Caco-2 (cell line): Measurements from ENCODE around the gene RFX2. TPM values are rescaled to one million over a fixed set of nuclear protein-coding genes. Genes with fewer than 3 reads are reported as not detected.
A peak's percentile ranks its signal among the peaks of the same experiment; 100 is the strongest.

Experiments
- BruUV-seq: library from RNA; stranded (reverse); fragments of 400-500 nt; replicated peaks from 2 replicates; lab custom pipeline; 2021; lab: Mats Ljungman, UMichigan
- CTCF ChIA-PET: fragments of 300-600 bp; sonication (Branson Sonifier 250); formaldehyde crosslinking; loops from one replicate; lab custom pipeline; 2022; ENCODE audit warnings: antibody characterized with exemption; lab: Charles Lee
- POLR2A ChIA-PET: fragments of 300-600 bp; sonication (Branson Sonifier 250); formaldehyde crosslinking; loops from one replicate; lab custom pipeline; 2022; ENCODE audit warnings: antibody characterized with exemption; lab: Charles Lee
- DNase-seq, 2 experiments: peaks; one replicate each; pipeline versions ENCODE4 v3.0.0 to v3.0.0-alpha.2; 2020 to 2022
- H3K27me3 ChIP-seq: replicated peaks from 2 replicates; pipeline ENCODE4 v1.6.0; 2011; ENCODE audit warnings: low read length; ENCODE audit not compliant: control insufficient read depth, insufficient read depth
- H3K36me3 ChIP-seq: 2 replicates; pipeline ENCODE4 v1.5.1; 2011; ENCODE audit warnings: low read length; ENCODE audit not compliant: control insufficient read depth, insufficient read depth
- H3K4me1 ChIP-seq: fragments of 250-450 bp; sonication (Bioruptor Pico); 2 replicates; pipeline ENCODE4 v1.5.1; 2020; ENCODE audit warnings: mild to moderate bottlenecking
- H3K4me3 ChIP-seq: 2 replicates; pipeline ENCODE4 v1.5.1; 2011; ENCODE audit warnings: low read depth, mild to moderate bottlenecking, control low read depth, low read length
- H3K9me3 ChIP-seq: fragments of 250-450 bp; sonication (Bioruptor Pico); 2 replicates; pipeline ENCODE4 v1.5.1; 2020; ENCODE audit warnings: mild to moderate bottlenecking, moderate library complexity
- H3K27ac Mint-ChIP-seq: one replicate; pipeline ENCODE4 v1.8.0; 2022; ENCODE audit warnings: mixed read lengths; ENCODE audit not compliant: unreplicated experiment
- H3K27me3 Mint-ChIP-seq: one replicate; pipeline ENCODE4 v1.8.0; 2022; ENCODE audit warnings: mixed read lengths; ENCODE audit not compliant: insufficient read depth, unreplicated experiment
- H3K36me3 Mint-ChIP-seq: one replicate; pipeline ENCODE4 v1.8.0; 2022; ENCODE audit warnings: mild to moderate bottlenecking, mixed read lengths; ENCODE audit not compliant: insufficient read depth, unreplicated experiment
- H3K4me1 Mint-ChIP-seq: one replicate; pipeline ENCODE4 v1.8.0; 2022; ENCODE audit warnings: low read depth, mixed read lengths; ENCODE audit not compliant: unreplicated experiment
- H3K4me3 Mint-ChIP-seq: one replicate; pipeline ENCODE4 v1.8.0; 2022; ENCODE audit warnings: mild to moderate bottlenecking, moderate library complexity, mixed read lengths; ENCODE audit not compliant: unreplicated experiment
- H3K9me3 Mint-ChIP-seq: one replicate; pipeline ENCODE4 v1.8.0; 2022; ENCODE audit warnings: mixed read lengths; ENCODE audit not compliant: unreplicated experiment
- CTCF ChIP-seq, 2 experiments: fragments of 200-600 bp in 1 of 2; IDR thresholded peaks; 1 replicate in 1 of 2; 2 replicates in 1 of 2; pipeline versions ENCODE4 v1.5.1 to v1.8.0; 2011 to 2022; ENCODE audit warnings: antibody characterized with exemption in 1 of 2, control low read depth in 1 of 2, inconsistent platforms in 1 of 2, low read depth in 1 of 2, low read length in 1 of 2, mild to moderate bottlenecking in 1 of 2, moderate library complexity in 1 of 2; ENCODE audit not compliant: insufficient read depth in 1 of 2, severe bottlenecking in 1 of 2, unreplicated experiment in 1 of 2
- intact Hi-C: fragments of 100-400 bp; cut with micrococcal nuclease; formaldehyde crosslinking; loops from one replicate; pipeline ENCODE4 v1.10.0; 2022; ENCODE audit not compliant: unreplicated experiment
- total RNA-seq: library from RNA; stranded (reverse); gene quantifications from 2 replicates; pipeline ENCODE4 v1.2.3, GENCODE V29; 2022

The RFX2 gene
- total RNA-seq, 1 experiment from 2014 or later: 9.3 TPM

GRCh38 chr19:5968431-5969373 is 141.6 kb downstream of the RFX2 start:
- Mint-ChIP-seq H3K27me3 (no peaks in the 10 kb centered on the region), H3K36me3 (peaks cover 19% of the 10 kb centered on the region), H3K4me3 (no peak overlapping the region), H3K9me3 (no peaks in the 10 kb centered on the region), H3K27ac (peak overlapping the region; percentile 53), H3K4me1 (peaks cover 18% of the 10 kb centered on the region)
- DNase-seq: no peak
- no peak overlapping the region for H3K4me3 ChIP-seq
- no TSS peak for BruUV-seq
- H3K9me3 ChIP-seq: no peaks in the 10 kb centered on the region
- ChIA-PET CTCF (interaction anchor here (0.7 to 1.7 kb wide), 9 partner anchors 9 to 552 kb away, joined by 3 to 12 read pairs (median 5); partner anchors contain the start of genes NDUFA11, RANBP3 and VMAC), POLR2A (no interaction called here)
- TF ChIP-seq CTCF (IDR thresholded peaks at IDR 0.05; ENCODE audit: insufficient read depth in 1 of 2, low read depth in 1 of 2, low read length in 1 of 2, severe bottlenecking in 1 of 2, unreplicated experiment in 1 of 2): no peak
- intact Hi-C loops: no loop called here
- H3K36me3 ChIP-seq: no peaks in the 10 kb centered on the region; the same call in none of the 2 replicates
- H3K27me3 ChIP-seq: no peaks in the 10 kb centered on the region
- peaks cover 7% of the 10 kb centered on the region; the same call in 1 of the 2 replicates for H3K4me1 ChIP-seq

GRCh38 chr19:5967994-5968430 is 142.3 kb downstream of the RFX2 start:
- no TSS peak for BruUV-seq
- ChIA-PET POLR2A (no interaction called here), CTCF (interaction anchor here (0.5 to 1.7 kb wide), 11 partner anchors 10 to 553 kb away, joined by 3 to 12 read pairs (median 6); partner anchors contain the start of genes NDUFA11, RANBP3 and VMAC)
- Mint-ChIP-seq H3K4me1 (peaks cover 19% of the 10 kb centered on the region), H3K4me3 (no peak overlapping the region), H3K9me3 (no peaks in the 10 kb centered on the region), H3K36me3 (peaks cover 19% of the 10 kb centered on the region), H3K27ac (peak overlapping the region; percentile 16), H3K27me3 (no peaks in the 10 kb centered on the region)
- Histone ChIP-seq H3K27me3 (no peaks in the 10 kb centered on the region), H3K4me3 (no peak overlapping the region), H3K9me3 (no peaks in the 10 kb centered on the region), H3K4me1 (peaks cover 10% of the 10 kb centered on the region), H3K36me3 (no peaks in the 10 kb centered on the region; the same call in 1 of the 2 replicates)
- peak; percentile 68 to 91 for TF ChIP-seq CTCF (IDR thresholded peaks at IDR 0.05; ENCODE audit: insufficient read depth in 1 of 2, low read depth in 1 of 2, low read length in 1 of 2, severe bottlenecking in 1 of 2, unreplicated experiment in 1 of 2)
- peak; percentile 68 to 69 for DNase-seq
- intact Hi-C loops: no loop called here

GRCh38 chr19:5967571-5967970 is 142.7 kb downstream of the RFX2 start:
- no peaks in the 10 kb centered on the region for H3K9me3 ChIP-seq
- Mint-ChIP-seq H3K4me1 (peaks cover 23% of the 10 kb centered on the region), H3K36me3 (peaks cover 17% of the 10 kb centered on the region), H3K9me3 (no peaks in the 10 kb centered on the region), H3K4me3 (no peak overlapping the region), H3K27ac (peak overlapping the region; percentile 16), H3K27me3 (no peaks in the 10 kb centered on the region)
- ChIA-PET CTCF (interaction anchor here (0.5 to 1.7 kb wide), 11 partner anchors 10 to 554 kb away, joined by 3 to 12 read pairs (median 6); partner anchors contain the start of genes NDUFA11, RANBP3 and VMAC), POLR2A (no interaction called here)
- peaks cover 14% of the 10 kb centered on the region for H3K4me1 ChIP-seq
- no peak for DNase-seq
- BruUV-seq: no TSS peak
- H3K27me3 ChIP-seq: no peaks in the 10 kb centered on the region
- no peak overlapping the region for H3K4me3 ChIP-seq
- H3K36me3 ChIP-seq: no peaks in the 10 kb centered on the region; the same call in 1 of the 2 replicates
- intact Hi-C loops: no loop called here
- no peak for TF ChIP-seq CTCF (IDR thresholded peaks at IDR 0.05; ENCODE audit: insufficient read depth in 1 of 2, low read depth in 1 of 2, low read length in 1 of 2, severe bottlenecking in 1 of 2, unreplicated experiment in 1 of 2)
